Natural killer cell treated with Interleukin-12 subunit alpha and Interleukin-12 subunit beta and Interleukin-15 and Interleukin-18, amount 100 ng/mL, for 72 hours (primary cell): Measurements from ENCODE around the gene PTGES3. TPM values are rescaled to one million over a fixed set of nuclear protein-coding genes. Genes with fewer than 3 reads are reported as not detected.

ENCODE experiments used
- ATAC-seq, 2 donors: fragments of 150-1000 bp; cut with Tn5 transposase in 1 of 2; sonication (Bioruptor Pico), chemical (Tn5 transposase) in 1 of 2; 2 replicates each; pipeline ENCODE4 v1.10.0; 2021
- DNase-seq: peaks from one replicate; pipeline ENCODE4 v3.0.0; 2022; ENCODE audit warnings: low spot score
- H3K27ac Mint-ChIP-seq, 2 donors: 1 replicate in 1 of 2; 2 replicates in 1 of 2; pipeline ENCODE4 v1.8.0; 2022; ENCODE audit warnings: mixed read lengths in 2 of 2, mild to moderate bottlenecking in 1 of 2, moderate library complexity in 1 of 2
- H3K27me3 Mint-ChIP-seq, 2 donors: 1 replicate in 1 of 2; 2 replicates in 1 of 2; pipeline ENCODE4 v1.8.0; 2022; ENCODE audit warnings: mixed read lengths in 2 of 2
- H3K36me3 Mint-ChIP-seq: one replicate; pipeline ENCODE4 v1.8.0; 2022; ENCODE audit warnings: mixed read lengths
- H3K4me1 Mint-ChIP-seq, 2 donors: 1 replicate in 1 of 2; 2 replicates in 1 of 2; pipeline ENCODE4 v1.8.0; 2022; ENCODE audit warnings: low read depth in 2 of 2, mixed read lengths in 2 of 2, mild to moderate bottlenecking in 1 of 2
- H3K4me3 Mint-ChIP-seq: one replicate; pipeline ENCODE4 v1.8.0; 2022; ENCODE audit warnings: mixed read lengths
- H3K9me3 Mint-ChIP-seq: 2 replicates; pipeline ENCODE4 v1.8.0; 2022; ENCODE audit warnings: mixed read lengths
- total RNA-seq, 2 donors: library from RNA; stranded (reverse); gene quantifications; one replicate each; pipeline ENCODE4 v1.2.3, GENCODE V29; 2022

The PTGES3 gene
- total RNA-seq, 2 donors from 2014 or later: 201 to 270 TPM

DNA sequence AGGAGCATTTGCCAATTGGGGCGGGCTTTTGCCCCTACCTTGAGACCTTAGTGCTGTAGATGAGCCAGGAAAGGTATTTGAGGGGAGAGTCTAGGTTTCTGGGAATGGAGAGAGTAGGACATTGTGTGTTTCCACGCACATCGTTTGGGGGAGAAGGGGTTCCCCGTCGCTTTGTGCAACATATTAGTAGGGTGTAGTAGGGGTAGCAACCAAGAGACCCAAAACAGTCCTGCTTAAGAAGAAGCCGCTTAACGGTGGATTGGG, 694 bp upstream of the PTGES3 start:
- peak overlapping the region; percentile 99 for H3K27ac Mint-ChIP-seq
- DNase-seq: no peak

GRCh38 chr12:56687223-56688128, 608 bp downstream of the PTGES3 start:
- H3K27me3 Mint-ChIP-seq: no peaks in the 10 kb centered on the region
- H3K9me3 Mint-ChIP-seq: no peaks in the 10 kb centered on the region
- H3K27ac Mint-ChIP-seq: peak overlapping the region; percentile 99
- peak overlapping the region; percentile 97 for H3K4me3 Mint-ChIP-seq
- peaks cover 30 to 33% of the 10 kb centered on the region in 2 donors for H3K4me1 Mint-ChIP-seq
- H3K36me3 Mint-ChIP-seq: peaks cover 25% of the 10 kb centered on the region
- DNase-seq (peak; percentile 64), ATAC-seq (peak in 1 of 2 donors; percentile 67)

More for the DNA sequence above, 694 bp upstream of the PTGES3 start:
- no peaks in the 10 kb centered on the region for H3K27me3 Mint-ChIP-seq
- no peaks in the 10 kb centered on the region for H3K9me3 Mint-ChIP-seq
- peak overlapping the region; percentile 97 for H3K4me3 Mint-ChIP-seq
- H3K36me3 Mint-ChIP-seq: peaks cover 25% of the 10 kb centered on the region
- peaks cover 29 to 32% of the 10 kb centered on the region in 2 donors for H3K4me1 Mint-ChIP-seq
- no peak for ATAC-seq

DNA sequence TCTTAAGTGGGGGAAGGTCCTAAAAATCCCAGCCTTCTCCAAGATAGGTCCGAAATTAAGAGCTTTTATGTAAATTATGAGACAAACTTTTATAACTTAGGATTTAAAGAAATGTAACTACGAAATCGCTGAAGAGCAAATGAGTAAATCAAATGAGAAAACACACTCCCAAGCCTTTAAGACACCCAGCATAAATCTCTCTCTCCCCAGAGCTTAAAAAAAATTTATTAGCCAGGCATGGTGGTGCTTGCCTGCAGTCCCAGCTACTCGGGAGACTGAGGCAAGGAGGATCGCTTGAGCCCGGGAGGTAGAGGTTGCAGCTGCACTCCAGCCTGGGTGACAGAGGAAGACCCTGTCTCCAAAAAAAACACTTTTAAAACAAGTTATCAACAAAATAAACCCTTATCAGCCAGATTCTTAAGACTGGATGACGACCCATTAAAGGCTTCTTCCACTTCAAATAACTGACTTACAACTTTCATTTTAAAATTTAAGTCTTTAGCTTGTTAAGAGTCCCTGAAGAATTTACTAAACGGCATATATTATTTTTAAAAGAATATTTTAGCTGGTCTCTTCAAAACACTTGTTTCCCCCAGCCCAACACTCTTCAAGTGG, 3.2 kb downstream of the PTGES3 start:
- H3K36me3 Mint-ChIP-seq: peaks cover 30% of the 10 kb centered on the region
- H3K9me3 Mint-ChIP-seq: no peaks in the 10 kb centered on the region
- ATAC-seq (no peak), DNase-seq (no peak)
- H3K27me3 Mint-ChIP-seq: no peaks in the 10 kb centered on the region
- H3K27ac Mint-ChIP-seq: peak overlapping the region; percentile 94 to 99
- peak overlapping the region; percentile 97 for H3K4me3 Mint-ChIP-seq
- peaks cover 39 to 44% of the 10 kb centered on the region in 2 donors for H3K4me1 Mint-ChIP-seq

- no peaks in the 10 kb centered on the region for H3K27me3 Mint-ChIP-seq
- peaks cover 28% of the 10 kb centered on the region for H3K36me3 Mint-ChIP-seq
- no peak for ATAC-seq
- peaks cover 40 to 55% of the 10 kb centered on the region in 2 donors for H3K4me1 Mint-ChIP-seq
- no peak for DNase-seq
- peak overlapping the region; percentile 65 to 99 for H3K27ac Mint-ChIP-seq
- H3K9me3 Mint-ChIP-seq: no peaks in the 10 kb centered on the region
- H3K4me3 Mint-ChIP-seq: peak overlapping the region; percentile 56
These were observed 5.8 kb downstream of the PTGES3 start for GRCh38 chr12:56682323-56682722.

GRCh38 chr12:56679883-56680575, 8.1 kb downstream of the PTGES3 start:
- peaks cover 34 to 52% of the 10 kb centered on the region in 2 donors for H3K4me1 Mint-ChIP-seq
- H3K4me3 Mint-ChIP-seq: peak overlapping the region; percentile 22

GRCh38 chr12:56678852-56679251, 9.2 kb downstream of the PTGES3 start:
- peaks cover 27 to 40% of the 10 kb centered on the region in 2 donors for H3K4me1 Mint-ChIP-seq
- H3K36me3 Mint-ChIP-seq: peaks cover 6% of the 10 kb centered on the region
- ATAC-seq: no peak
- H3K4me3 Mint-ChIP-seq: no peak overlapping the region
- H3K27me3 Mint-ChIP-seq: no peaks in the 10 kb centered on the region
- H3K27ac Mint-ChIP-seq: peak overlapping the region; percentile 51 to 70
- H3K9me3 Mint-ChIP-seq: no peaks in the 10 kb centered on the region
- no peak for DNase-seq

More at GRCh38 chr12:56679883-56680575, 8.1 kb downstream of the PTGES3 start:
- H3K27ac Mint-ChIP-seq: peak overlapping the region; percentile 44 to 63
- H3K9me3 Mint-ChIP-seq: no peaks in the 10 kb centered on the region
- peaks cover 16% of the 10 kb centered on the region for H3K36me3 Mint-ChIP-seq
- no peaks in the 10 kb centered on the region for H3K27me3 Mint-ChIP-seq
- no peak for DNase-seq
- ATAC-seq: no peak

DNA sequence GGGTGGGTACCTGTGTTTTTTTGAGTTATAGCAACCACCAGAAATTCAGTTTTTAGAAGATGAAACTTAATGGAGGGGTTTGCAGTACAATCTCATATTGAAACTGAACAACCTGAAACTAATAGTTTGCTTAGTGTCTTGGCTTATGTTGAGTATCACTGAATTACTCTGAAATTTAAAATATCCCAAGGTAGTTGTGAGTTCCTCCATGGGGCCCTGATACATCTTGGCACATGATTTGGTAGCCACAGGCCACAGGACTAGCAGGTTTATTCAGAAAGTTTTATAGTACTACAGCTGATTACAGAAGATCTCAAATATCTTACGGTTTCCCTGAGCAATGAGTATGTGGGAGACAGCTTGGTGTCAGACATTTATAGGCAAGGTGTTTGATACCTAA, 10.4 kb downstream of the PTGES3 start:
- Mint-ChIP-seq H3K4me1 (peaks cover 26 to 42% of the 10 kb centered on the region in 2 donors), H3K27ac (no peak overlapping the region), H3K36me3 (peaks cover 5% of the 10 kb centered on the region), H3K4me3 (no peak overlapping the region), H3K27me3 (no peaks in the 10 kb centered on the region), H3K9me3 (no peaks in the 10 kb centered on the region)
- ATAC-seq (peak in 1 of 2 donors; percentile 71), DNase-seq (no peak)

GRCh38 chr12:56676851-56677580, 11.1 kb downstream of the PTGES3 start:
- no peak overlapping the region for H3K27ac Mint-ChIP-seq
- peaks cover 5% of the 10 kb centered on the region for H3K36me3 Mint-ChIP-seq
- peaks cover 22 to 38% of the 10 kb centered on the region in 2 donors for H3K4me1 Mint-ChIP-seq
- no peaks in the 10 kb centered on the region for H3K9me3 Mint-ChIP-seq
- no peaks in the 10 kb centered on the region for H3K27me3 Mint-ChIP-seq
- DNase-seq (no peak), ATAC-seq (no peak)
- no peak overlapping the region for H3K4me3 Mint-ChIP-seq

DNA sequence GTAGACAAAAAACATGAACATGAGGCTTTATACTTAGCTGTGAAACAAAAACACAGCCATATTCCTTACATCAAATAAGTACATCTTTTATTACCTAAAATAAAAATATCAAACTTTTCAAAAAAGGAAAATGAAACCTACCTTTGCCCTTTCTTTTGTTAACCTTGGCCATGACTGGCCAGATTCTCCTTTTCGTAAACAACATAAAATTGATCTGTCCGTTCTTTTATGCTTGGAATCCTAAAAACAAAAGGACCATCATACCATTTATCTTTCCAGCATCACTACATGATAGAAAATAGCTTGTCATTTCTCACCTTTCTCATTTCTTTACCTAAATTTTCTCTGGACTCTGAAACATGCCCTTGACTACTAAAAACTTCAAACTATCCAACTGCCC, 16.5 kb downstream of the PTGES3 start:
- Mint-ChIP-seq H3K27me3 (no peaks in the 10 kb centered on the region), H3K4me3 (no peak overlapping the region), H3K36me3 (peaks cover 14% of the 10 kb centered on the region), H3K9me3 (no peaks in the 10 kb centered on the region), H3K4me1 (peaks cover 9 to 19% of the 10 kb centered on the region in 2 donors), H3K27ac (peak overlapping the region; percentile 56 to 70)
- ATAC-seq (no peak), DNase-seq (no peak)

GRCh38 chr12:56670836-56671235, 17.2 kb downstream of the PTGES3 start:
- H3K36me3 Mint-ChIP-seq: peaks cover 14% of the 10 kb centered on the region
- no peak overlapping the region for H3K4me3 Mint-ChIP-seq
- no peaks in the 10 kb centered on the region for H3K9me3 Mint-ChIP-seq
- no peak for DNase-seq
- H3K27me3 Mint-ChIP-seq: no peaks in the 10 kb centered on the region
- H3K4me1 Mint-ChIP-seq: peaks cover 5 to 19% of the 10 kb centered on the region in 2 donors
- no peak overlapping the region for H3K27ac Mint-ChIP-seq
- no peak for ATAC-seq

- Mint-ChIP-seq H3K9me3 (no peaks in the 10 kb centered on the region), H3K4me1 (peaks cover 5 to 14% of the 10 kb centered on the region in 2 donors), H3K27me3 (no peaks in the 10 kb centered on the region), H3K36me3 (peaks cover 20% of the 10 kb centered on the region), H3K4me3 (no peak overlapping the region), H3K27ac (no peak overlapping the region)
- ATAC-seq: no peak
- no peak for DNase-seq
These were observed 20.0 kb downstream of the PTGES3 start for GRCh38 chr12:56668197-56668457.

DNA sequence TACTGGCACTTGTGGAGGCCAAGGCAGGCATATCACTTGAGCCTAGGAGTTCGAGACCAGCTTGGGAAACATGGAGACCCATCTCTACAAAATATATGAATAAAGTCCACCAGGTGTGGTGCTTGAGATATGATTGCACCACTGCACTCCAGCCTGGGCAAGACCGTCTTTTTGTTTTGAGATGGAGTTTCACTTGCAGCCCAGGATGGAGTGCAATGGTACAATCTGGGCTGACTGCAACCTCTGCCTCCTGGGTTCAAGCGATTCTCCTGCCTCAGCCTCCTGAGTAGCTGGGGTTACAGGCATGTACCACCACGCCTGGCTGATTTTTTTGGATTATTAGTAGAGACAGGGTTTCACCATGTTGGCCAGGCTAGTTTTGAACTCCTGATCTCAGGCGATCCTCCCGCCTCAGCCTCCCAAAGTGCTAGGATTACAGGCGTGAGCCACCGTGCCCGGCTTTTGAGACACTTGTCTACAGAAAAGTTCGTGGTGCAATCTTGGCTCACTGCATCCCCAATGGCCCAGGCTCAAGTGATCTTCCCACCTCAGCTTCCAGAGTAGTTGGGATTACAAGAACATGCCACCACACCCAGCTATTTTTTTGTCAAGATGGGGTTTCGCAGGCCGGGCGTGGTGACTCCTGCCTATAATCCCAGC, 26.0 kb downstream of the PTGES3 start:
- ATAC-seq (no peak), DNase-seq (no peak)
- Mint-ChIP-seq H3K27ac (peak overlapping the region in 1 of 2 donors; percentile 44), H3K27me3 (no peaks in the 10 kb centered on the region), H3K36me3 (peaks cover 9% of the 10 kb centered on the region), H3K4me1 (no peaks in the 10 kb centered on the region), H3K4me3 (no peak overlapping the region), H3K9me3 (no peaks in the 10 kb centered on the region)

GRCh38 chr12:56661560-56661959, 26.5 kb downstream of the PTGES3 start:
- DNase-seq (no peak), ATAC-seq (peak in 1 of 2 donors; percentile 50)
- H3K36me3 Mint-ChIP-seq: peaks cover 9% of the 10 kb centered on the region
- H3K4me1 Mint-ChIP-seq: no peaks in the 10 kb centered on the region
- peak overlapping the region in 1 of 2 donors; percentile 44 for H3K27ac Mint-ChIP-seq
- no peak overlapping the region for H3K4me3 Mint-ChIP-seq
- no peaks in the 10 kb centered on the region for H3K9me3 Mint-ChIP-seq
- H3K27me3 Mint-ChIP-seq: no peaks in the 10 kb centered on the region
